Type B pancreatic cell (in vitro differentiated cells): ENCODE results near the gene CFAP92. TPM values are rescaled to one million over a fixed set of nuclear protein-coding genes. Genes with fewer than 3 reads are reported as not detected.

Experiments used
- DNase-seq: peaks from one replicate; pipeline ENCODE4 v3.0.0; 2021; ENCODE audit warnings: mixed read lengths; ENCODE audit not compliant: unreplicated experiment; ENCODE audit errors: extremely low spot score
- H3K27ac Mint-ChIP-seq: 2 replicates; pipeline ENCODE4 v1.8.0; 2021; ENCODE audit warnings: mild to moderate bottlenecking, mixed read lengths
- H3K27me3 Mint-ChIP-seq: 2 replicates; pipeline ENCODE4 v1.8.0; 2021; ENCODE audit warnings: mixed read lengths
- H3K36me3 Mint-ChIP-seq: 2 replicates; pipeline ENCODE4 v1.8.0; 2021; ENCODE audit warnings: mixed read lengths
- H3K4me1 Mint-ChIP-seq: one replicate; pipeline ENCODE4 v1.8.0; 2021; ENCODE audit warnings: mixed read lengths; ENCODE audit not compliant: unreplicated experiment
- H3K4me3 Mint-ChIP-seq: 2 replicates; pipeline ENCODE4 v1.8.0; 2021; ENCODE audit warnings: mild to moderate bottlenecking, mixed read lengths
- H3K9me3 Mint-ChIP-seq: 2 replicates; pipeline ENCODE4 v1.8.0; 2021; ENCODE audit warnings: mixed read lengths
- total RNA-seq: library from RNA; stranded (reverse); gene quantifications from 2 replicates; pipeline ENCODE4 v1.2.1, GENCODE V29; 2021; ENCODE audit warnings: low replicate concordance
- TF ChIP-seq, protein P1 (sequence below): fragments of 200-600 bp; sonication (generic); conservative IDR thresholded peaks from 2 replicates; pipeline ENCODE4 v1.5.0; 2021; ENCODE audit warnings: antibody characterized with exemption, mild to moderate bottlenecking

The CFAP92 gene
- total RNA-seq, 1 donor from 2014 or later = 4.4 TPM

DNA sequence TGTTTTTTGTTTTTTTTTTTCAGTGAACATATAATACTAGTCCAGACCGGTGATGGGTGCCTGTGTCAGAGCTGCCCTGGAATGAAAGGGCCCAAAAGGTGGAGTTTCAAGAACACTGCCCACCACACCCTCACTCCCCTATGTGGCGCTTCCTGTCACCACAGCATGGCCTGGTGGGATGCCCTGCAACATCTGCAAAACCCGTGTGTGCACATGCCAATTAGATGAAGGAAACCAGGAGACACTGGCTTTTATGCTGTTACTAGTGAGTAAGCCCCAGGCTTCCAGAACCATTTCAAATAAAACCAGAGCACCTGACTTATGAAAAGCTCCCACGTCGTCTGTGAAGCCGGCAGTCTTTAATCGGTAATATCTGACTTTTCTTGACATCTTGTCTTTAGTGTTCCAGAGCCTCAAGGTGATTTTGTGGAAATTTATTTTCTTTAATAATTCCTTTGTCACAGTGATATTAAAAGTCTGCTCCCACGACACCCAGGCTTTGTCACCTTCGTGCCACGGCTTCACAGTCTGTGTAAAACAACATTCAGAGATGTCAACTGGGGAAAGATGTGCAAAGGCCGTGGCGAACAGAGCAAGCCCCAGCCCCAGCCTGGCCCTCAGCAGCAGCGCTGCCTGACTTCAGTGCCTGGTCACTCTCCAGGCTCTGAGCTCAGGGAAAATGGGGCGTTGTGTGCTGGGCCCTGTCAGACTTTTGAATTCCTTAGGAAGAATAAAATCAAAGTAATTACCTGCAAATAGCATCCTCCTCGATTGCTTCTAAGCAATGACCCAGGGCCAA, 6.4 kb downstream of the CFAP92 start:
- Mint-ChIP-seq H3K9me3 (no peaks in the 10 kb centered on the region), H3K4me1 (peaks cover 5% of the 10 kb centered on the region), H3K27ac (no peak overlapping the region), H3K36me3 (peaks cover 4% of the 10 kb centered on the region), H3K4me3 (no peak overlapping the region), H3K27me3 (peaks cover 5% of the 10 kb centered on the region)
- DNase-seq = no peak
- TF ChIP-seq, protein P1, sequence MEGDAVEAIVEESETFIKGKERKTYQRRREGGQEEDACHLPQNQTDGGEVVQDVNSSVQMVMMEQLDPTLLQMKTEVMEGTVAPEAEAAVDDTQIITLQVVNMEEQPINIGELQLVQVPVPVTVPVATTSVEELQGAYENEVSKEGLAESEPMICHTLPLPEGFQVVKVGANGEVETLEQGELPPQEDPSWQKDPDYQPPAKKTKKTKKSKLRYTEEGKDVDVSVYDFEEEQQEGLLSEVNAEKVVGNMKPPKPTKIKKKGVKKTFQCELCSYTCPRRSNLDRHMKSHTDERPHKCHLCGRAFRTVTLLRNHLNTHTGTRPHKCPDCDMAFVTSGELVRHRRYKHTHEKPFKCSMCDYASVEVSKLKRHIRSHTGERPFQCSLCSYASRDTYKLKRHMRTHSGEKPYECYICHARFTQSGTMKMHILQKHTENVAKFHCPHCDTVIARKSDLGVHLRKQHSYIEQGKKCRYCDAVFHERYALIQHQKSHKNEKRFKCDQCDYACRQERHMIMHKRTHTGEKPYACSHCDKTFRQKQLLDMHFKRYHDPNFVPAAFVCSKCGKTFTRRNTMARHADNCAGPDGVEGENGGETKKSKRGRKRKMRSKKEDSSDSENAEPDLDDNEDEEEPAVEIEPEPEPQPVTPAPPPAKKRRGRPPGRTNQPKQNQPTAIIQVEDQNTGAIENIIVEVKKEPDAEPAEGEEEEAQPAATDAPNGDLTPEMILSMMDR = no peak

DNA sequence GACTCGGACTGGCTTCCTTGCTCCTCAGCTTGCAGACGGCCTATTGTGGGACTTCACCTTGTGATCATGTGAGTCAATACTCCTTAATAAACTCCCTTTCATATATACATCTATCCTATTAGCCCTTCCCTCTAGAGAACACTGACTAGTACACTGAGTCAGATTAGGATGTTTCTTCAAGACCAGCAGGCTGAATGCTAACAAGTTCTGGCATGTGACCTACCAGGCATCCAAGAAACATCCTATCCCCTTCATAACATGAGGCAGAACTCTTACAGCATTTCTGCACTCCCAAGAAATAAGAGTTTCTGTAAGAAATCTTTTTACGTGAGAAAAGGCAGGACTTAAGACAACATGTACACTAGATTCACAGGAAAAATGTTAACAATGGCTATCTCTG, 9.3 kb downstream of the CFAP92 start:
- Mint-ChIP-seq H3K9me3 (no peaks in the 10 kb centered on the region), H3K4me1 (peaks cover 5% of the 10 kb centered on the region), H3K4me3 (no peak overlapping the region), H3K27me3 (peaks cover 3% of the 10 kb centered on the region), H3K27ac (no peak overlapping the region), H3K36me3 (peaks cover 4% of the 10 kb centered on the region)
- TF ChIP-seq, protein P1 = no peak
- DNase-seq = no peak

DNA sequence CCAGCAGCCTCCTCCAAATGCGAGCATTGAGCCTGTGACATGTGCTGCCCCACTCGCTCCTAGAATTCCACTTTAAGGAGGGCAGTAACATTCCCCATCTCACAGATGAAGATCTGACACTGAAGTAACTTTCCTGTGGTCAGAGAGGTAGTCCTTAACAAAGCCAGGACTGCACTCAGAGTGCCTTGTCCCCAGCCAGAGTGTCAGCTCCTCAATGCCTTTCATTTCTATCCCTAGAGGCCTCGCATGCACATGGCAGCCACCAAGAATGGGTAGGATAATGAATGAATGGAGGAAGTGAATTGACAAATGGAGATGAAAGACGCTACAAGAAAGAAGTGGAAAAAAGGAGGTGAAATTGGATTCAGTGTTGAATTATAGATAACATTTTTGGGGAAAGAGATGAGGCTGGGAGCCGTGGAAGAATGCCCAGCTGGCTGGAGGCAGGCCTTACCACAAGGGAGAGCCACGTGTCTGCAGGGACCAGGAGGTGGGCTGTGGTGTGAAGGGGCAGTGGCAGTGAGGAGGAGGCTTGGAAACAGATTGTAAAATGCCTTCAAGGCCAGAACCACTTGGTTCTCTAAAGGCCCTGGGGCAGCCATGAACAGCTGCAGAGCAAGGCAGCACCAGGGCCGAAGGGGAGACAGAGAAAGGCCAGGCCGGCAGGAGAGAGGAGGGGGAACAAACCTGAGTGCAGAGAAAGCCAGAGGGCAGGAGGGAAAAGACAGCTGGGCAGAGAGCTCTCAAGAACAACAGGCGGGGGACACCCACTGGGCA, 10.4 kb downstream of the CFAP92 start:
- Mint-ChIP-seq H3K9me3 (no peaks in the 10 kb centered on the region), H3K27ac (no peak overlapping the region), H3K36me3 (peaks cover 4% of the 10 kb centered on the region), H3K4me3 (no peak overlapping the region), H3K27me3 (peaks cover 3% of the 10 kb centered on the region), H3K4me1 (peaks cover 5% of the 10 kb centered on the region)
- DNase-seq = no peak
- TF ChIP-seq, protein P1 = no peak

DNA sequence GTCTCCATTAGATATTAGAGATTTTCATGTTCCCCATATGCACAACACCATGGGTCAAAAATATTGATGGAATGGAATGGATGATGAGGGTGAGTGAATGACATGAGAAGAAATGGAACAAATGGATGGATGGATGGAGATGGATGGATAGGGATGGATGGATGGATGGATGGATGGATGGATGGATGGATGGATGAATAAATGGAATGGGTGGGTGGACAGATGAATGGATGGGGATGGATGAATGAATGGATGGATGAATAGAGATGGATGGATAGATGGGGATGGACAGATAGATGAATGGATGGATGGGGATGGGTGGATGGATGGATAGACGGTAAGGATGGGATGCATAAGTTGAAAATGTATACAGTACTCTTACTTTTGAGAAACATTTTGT, 18.6 kb downstream of the CFAP92 start:
- no peak overlapping the region for H3K27ac Mint-ChIP-seq
- TF ChIP-seq, protein P1 = no peak
- no peaks in the 10 kb centered on the region for H3K4me1 Mint-ChIP-seq
- H3K4me3 Mint-ChIP-seq = no peak overlapping the region
- no peaks in the 10 kb centered on the region for H3K9me3 Mint-ChIP-seq
- no peak for DNase-seq
- no peaks in the 10 kb centered on the region for H3K36me3 Mint-ChIP-seq
- H3K27me3 Mint-ChIP-seq = peaks cover 3% of the 10 kb centered on the region

DNA sequence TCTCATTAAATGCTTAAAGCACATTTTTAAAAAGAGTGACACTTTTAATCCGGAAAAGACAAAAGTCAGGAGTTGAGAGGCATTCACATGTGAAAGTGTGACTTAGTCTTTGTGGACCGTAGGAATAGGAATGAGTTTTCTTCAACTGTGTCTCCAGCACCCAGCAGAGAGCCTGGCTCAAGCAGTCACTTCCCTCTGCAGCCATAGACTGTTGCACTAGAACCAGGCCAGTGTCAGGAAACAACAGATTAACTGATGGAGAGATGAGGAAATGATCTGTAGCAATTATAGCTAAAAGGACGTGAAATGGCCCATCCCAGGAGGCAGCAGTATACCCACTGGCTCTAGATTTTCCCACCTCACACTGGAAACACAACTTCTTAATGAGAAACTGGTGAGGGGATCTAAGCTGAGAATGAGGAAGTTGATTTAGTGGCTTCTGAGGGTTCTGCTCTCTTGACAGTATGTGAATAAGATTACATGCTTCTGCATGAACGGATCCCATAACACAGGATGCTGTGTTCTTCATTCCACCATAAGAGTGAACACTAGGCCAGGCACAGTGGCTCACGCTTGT, 19.8 kb downstream of the CFAP92 start:
- Mint-ChIP-seq H3K36me3 (no peaks in the 10 kb centered on the region), H3K4me3 (no peak overlapping the region), H3K9me3 (no peaks in the 10 kb centered on the region), H3K27me3 (peaks cover 3% of the 10 kb centered on the region), H3K27ac (no peak overlapping the region), H3K4me1 (no peaks in the 10 kb centered on the region)
- no peak for DNase-seq
- TF ChIP-seq, protein P1 = no peak
